Smooth muscle cell (in vitro differentiated cells): ENCODE measurements around the gene NPC1L1. TPM values are rescaled to one million over a fixed set of nuclear protein-coding genes. Genes with fewer than 3 reads are reported as not detected.

ENCODE experiments used
- DNase-seq: peaks from one replicate; lab custom pipeline; 2025; ENCODE audit not compliant: unreplicated experiment; lab: John Stamatoyannopoulos, UW
- H2AFZ ChIP-seq: fragments of 200-600 bp; sonication (generic); 2 replicates; pipeline ENCODE4 v1.6.0; 2016; ENCODE audit warnings: antibody characterized with exemption, low read depth, mild to moderate bottlenecking
- H3F3A ChIP-seq: fragments of 200-600 bp; sonication (generic); 2 replicates; pipeline ENCODE4 v1.6.0; 2017; ENCODE audit warnings: antibody characterized with exemption, low read depth
- H3K27ac ChIP-seq: fragments of 200-600 bp; sonication (generic); 2 replicates; pipeline ENCODE4 v1.5.1; 2016; ENCODE audit warnings: low read depth, mild to moderate bottlenecking
- H3K27me3 ChIP-seq: fragments of 200-600 bp; sonication (generic); 2 replicates; pipeline ENCODE4 v1.6.1; 2016; ENCODE audit warnings: low read depth, mild to moderate bottlenecking
- H3K36me3 ChIP-seq: fragments of 200-600 bp; sonication (generic); 2 replicates; pipeline ENCODE4 v1.5.1; 2016; ENCODE audit warnings: low read depth
- H3K4me1 ChIP-seq: fragments of 200-600 bp; sonication (generic); 2 replicates; pipeline ENCODE4 v1.5.1; 2016; ENCODE audit warnings: low read depth
- H3K4me2 ChIP-seq: fragments of 200-600 bp; sonication (generic); 2 replicates; pipeline ENCODE4 v1.6.0; 2016; ENCODE audit warnings: mild to moderate bottlenecking
- H3K4me3 ChIP-seq: fragments of 200-600 bp; sonication (generic); 2 replicates; pipeline ENCODE4 v1.5.1; 2016; ENCODE audit warnings: mild to moderate bottlenecking
- H3K79me2 ChIP-seq: fragments of 200-600 bp; sonication (generic); 2 replicates; pipeline ENCODE4 v1.6.0; 2016; ENCODE audit warnings: low read depth, mild to moderate bottlenecking
- H3K9ac ChIP-seq: fragments of 200-600 bp; sonication (generic); 2 replicates; pipeline ENCODE4 v1.6.0; 2016; ENCODE audit warnings: low read depth
- H3K9me3 ChIP-seq: fragments of 200-600 bp; sonication (generic); replicated peaks from 2 replicates; pipeline ENCODE4 v1.5.1; 2016; ENCODE audit warnings: low read depth
- H4K20me1 ChIP-seq: fragments of 200-600 bp; sonication (generic); 2 replicates; pipeline ENCODE4 v1.6.0; 2016; ENCODE audit warnings: low read depth
- CTCF ChIP-seq: fragments of 200-600 bp; sonication (generic); IDR thresholded peaks from 2 replicates; pipeline ENCODE4 v1.5.1; 2017; ENCODE audit warnings: borderline replicate concordance, mild to moderate bottlenecking, antibody characterized with exemption; ENCODE audit not compliant: insufficient read depth, poor library complexity, severe bottlenecking
- WGBS: methylation state at CpG from one replicate; pipeline ENCODE4 v1.1.7; 2016; ENCODE audit warnings: low lambda C conversion rate; 5-methylcytosine and 5-hydroxymethylcytosine counted together
- polyA plus RNA-seq: library from polyadenylated mRNA; unstranded; fragments of >200 nt; fragmentation: Nextera tagmentation; extraction: Ambion mirVana; gene quantifications from 2 replicates; pipeline ENCODE4 v1.2.1, GENCODE V29; 2016
- total RNA-seq: library from RNA; depleted of rRNA; stranded (reverse); fragments of >200 nt; gene quantifications from 2 replicates; pipeline ENCODE4 v1.2.3, GENCODE V29; 2014

The NPC1L1 gene
- total and polyA plus RNA-seq, 2 experiments from 2014 or later = 0.04 to 0.25 TPM

DNA sequence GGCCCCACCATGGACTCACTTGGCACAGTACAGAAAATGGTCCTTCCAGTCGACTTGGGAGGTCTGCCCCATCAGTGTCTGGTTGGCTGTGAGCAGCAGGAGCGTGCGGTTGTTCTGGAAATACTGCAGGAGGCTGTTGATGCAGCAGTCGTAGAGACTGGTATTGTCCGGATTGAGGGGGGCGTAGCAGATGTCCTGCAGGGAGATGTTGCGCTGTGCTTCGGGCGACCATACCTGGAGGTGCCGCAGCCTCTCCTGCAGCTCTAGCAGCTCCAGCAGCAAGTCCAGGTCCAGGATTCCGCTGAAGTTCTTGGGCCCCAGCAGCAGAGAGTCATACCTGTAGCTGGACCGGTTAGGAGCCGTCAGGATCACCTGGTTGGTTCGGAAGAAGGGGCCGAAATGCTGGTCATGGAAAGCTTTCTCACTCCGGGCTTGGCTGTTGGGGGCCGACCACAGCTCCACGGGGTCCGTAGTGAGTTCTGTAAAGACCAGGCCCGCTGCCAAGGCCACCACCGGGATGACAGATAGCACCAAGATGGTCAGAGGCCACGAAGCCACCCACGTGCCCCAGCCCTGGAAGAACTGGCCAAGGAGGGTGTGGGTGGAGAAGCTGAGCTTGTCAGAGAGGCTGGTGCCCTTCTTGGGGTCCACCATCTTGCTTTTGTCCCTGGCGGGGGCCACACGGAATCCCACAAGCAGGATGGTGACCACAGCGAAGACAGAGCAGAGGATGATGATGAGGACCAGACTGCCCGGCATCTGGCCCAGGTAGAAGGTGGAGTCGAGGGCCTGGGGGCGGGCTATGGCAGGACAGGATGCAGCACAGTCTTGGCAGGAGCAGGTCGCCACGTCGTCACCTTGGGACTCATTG lies 2.1 kb downstream of the NPC1L1 start:
- H3K9ac ChIP-seq = no peak overlapping the region
- no peak overlapping the region for H3K27ac ChIP-seq
- no peaks in the 10 kb centered on the region for H3K36me3 ChIP-seq
- H2AFZ ChIP-seq = no peak overlapping the region
- no peaks in the 10 kb centered on the region for H3K9me3 ChIP-seq
- no peak overlapping the region for H3K4me3 ChIP-seq
- no peaks in the 10 kb centered on the region for H3F3A ChIP-seq
- H3K79me2 ChIP-seq = no peaks in the 10 kb centered on the region
- DNase-seq = no peak
- H3K4me2 ChIP-seq = no peak overlapping the region
- TF ChIP-seq CTCF = no peak
- 94% methylated on average over 32 of the region's 32 CpGs for WGBS
- no peaks in the 10 kb centered on the region for H3K27me3 ChIP-seq
- no peaks in the 10 kb centered on the region for H3K4me1 ChIP-seq
- no peaks in the 10 kb centered on the region for H4K20me1 ChIP-seq

DNA sequence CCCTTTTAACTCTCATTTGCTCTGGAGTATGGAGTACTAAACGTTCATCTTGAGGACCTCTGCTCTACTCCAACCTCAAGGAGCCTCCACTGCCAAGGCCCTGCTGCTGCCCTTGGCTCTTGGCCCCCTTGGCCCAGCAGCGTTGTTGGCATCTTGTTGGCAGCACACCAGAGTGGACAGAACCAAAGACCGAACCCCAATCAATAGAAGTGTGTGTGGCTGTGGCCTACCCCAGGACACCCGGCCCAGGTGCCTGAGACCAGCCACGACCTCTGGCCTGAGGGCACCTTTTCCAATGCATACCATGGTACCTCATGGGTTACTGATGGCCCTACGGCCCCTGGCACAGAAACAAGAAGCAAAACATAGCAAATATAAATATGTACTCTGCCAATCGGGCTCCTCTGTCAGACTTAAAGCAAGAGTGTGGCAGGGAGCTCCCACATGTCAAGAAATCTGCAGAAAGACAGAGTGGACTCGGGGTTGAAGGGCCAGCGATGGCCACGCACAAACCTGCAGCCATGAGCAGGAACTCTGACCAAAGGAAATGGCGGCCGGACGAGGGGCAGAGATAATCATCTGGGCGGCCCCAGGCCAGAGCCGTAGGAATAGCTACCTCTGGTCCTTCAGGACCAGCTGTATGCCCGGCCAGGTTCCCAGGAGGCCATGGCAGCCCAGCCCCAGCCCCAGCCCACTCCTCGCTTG lies 2.9 kb downstream of the NPC1L1 start:
- Histone ChIP-seq H3K4me1 (no peaks in the 10 kb centered on the region), H3K4me2 (no peak overlapping the region), H3K9ac (no peak overlapping the region), H4K20me1 (no peaks in the 10 kb centered on the region), H2AFZ (no peak overlapping the region), H3K9me3 (no peaks in the 10 kb centered on the region), H3K27ac (no peak overlapping the region), H3K27me3 (no peaks in the 10 kb centered on the region), H3K4me3 (no peak overlapping the region), H3K36me3 (no peaks in the 10 kb centered on the region), H3K79me2 (no peaks in the 10 kb centered on the region), H3F3A (no peaks in the 10 kb centered on the region)
- 94% methylated on average over 17 of the region's 17 CpGs for WGBS
- no peak for DNase-seq
- no peak for TF ChIP-seq CTCF

DNA sequence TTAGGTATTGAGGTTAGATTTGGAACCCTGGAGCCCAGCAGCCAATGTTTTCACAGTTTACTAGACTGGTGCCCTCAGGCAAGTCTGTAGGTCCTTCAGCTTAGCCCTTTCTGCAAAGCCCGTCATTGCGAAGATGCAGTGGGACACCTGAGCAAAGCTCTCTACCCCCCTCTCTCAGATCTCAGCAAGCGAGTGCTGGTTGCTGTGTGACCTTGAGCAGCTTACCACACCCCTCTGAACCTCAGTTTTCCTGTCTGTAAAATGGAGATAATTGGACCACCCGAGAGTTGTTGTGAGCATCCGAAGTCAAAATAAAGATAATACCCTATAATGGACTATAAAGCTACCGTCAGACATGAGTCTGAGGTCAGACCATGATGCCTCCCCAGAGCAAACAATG lies 3.7 kb downstream of the NPC1L1 start:
- no peak overlapping the region for H2AFZ ChIP-seq
- no peak overlapping the region for H3K4me2 ChIP-seq
- no peak overlapping the region for H3K9ac ChIP-seq
- no peaks in the 10 kb centered on the region for H3K79me2 ChIP-seq
- H4K20me1 ChIP-seq = no peaks in the 10 kb centered on the region
- H3F3A ChIP-seq = no peaks in the 10 kb centered on the region
- no peak for DNase-seq
- no peak overlapping the region for H3K4me3 ChIP-seq
- H3K4me1 ChIP-seq = no peaks in the 10 kb centered on the region
- 93% methylated on average over 6 of the region's 6 CpGs for WGBS
- no peak for TF ChIP-seq CTCF
- H3K27me3 ChIP-seq = no peaks in the 10 kb centered on the region
- H3K27ac ChIP-seq = no peak overlapping the region
- H3K36me3 ChIP-seq = no peaks in the 10 kb centered on the region
- no peaks in the 10 kb centered on the region for H3K9me3 ChIP-seq
